ENCODE measurements around the gene SOAT2.

The SOAT2 gene

DNA sequence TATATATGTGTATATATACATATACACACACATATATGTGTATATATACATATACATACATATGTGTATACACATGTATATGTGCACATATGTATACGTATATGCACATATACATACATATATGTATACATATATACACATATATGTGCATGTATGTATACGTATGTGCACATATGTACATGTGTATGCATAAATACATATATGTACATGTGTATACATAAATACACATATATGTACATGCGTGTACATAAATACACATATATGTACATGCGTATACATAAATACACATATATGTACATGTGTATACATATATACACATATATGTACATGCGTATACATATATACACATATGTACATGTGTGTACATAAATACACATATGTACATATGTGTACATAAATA lies 43.9 kb downstream of the SOAT2 start:
- TF ChIP-seq EGR1 (IDR thresholded peaks at IDR 0.05) (no peak), MAX (IDR thresholded peaks at IDR 0.05) (no peak), CREB1 (IDR thresholded peaks at IDR 0.05; ENCODE audit: low read depth) (no peak), TAF1 (IDR thresholded peaks at IDR 0.05; ENCODE audit: low read depth) (no peak), EP300 (IDR thresholded peaks at IDR 0.05; ENCODE audit: borderline replicate concordance) (no peak), FOXM1 (IDR thresholded peaks at IDR 0.05; ENCODE audit: borderline replicate concordance, low read depth) (no peak), ZBTB7A (IDR thresholded peaks at IDR 0.05; ENCODE audit: low read depth) (no peak), TEAD4 (IDR thresholded peaks at IDR 0.05) (no peak), TCF12 (IDR thresholded peaks at IDR 0.05; ENCODE audit: low read depth) (no peak)

DNA sequence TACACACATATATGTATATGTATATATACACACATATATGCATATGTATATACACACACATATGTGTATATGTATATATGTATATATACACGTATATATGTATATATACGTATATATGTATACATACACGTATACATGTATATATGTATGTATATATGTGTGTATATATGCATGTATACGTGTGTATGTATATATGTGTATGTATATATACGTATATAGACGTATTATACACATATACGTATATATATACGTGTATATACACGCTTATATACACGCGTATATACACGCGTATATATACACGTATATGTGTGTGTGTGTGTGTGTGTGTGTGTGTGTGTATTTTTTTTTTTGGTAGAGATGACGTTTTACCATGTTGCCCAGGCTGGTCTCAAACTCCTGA lies 44.4 kb downstream of the SOAT2 start:
- TF ChIP-seq YY1 (IDR thresholded peaks at IDR 0.05; ENCODE audit: low read depth) (no peak), REST (IDR thresholded peaks at IDR 0.05; ENCODE audit: low read depth) (no peak), EP300 (IDR thresholded peaks at IDR 0.05; ENCODE audit: borderline replicate concordance) (no peak), TAF1 (IDR thresholded peaks at IDR 0.05; ENCODE audit: low read depth) (no peak), FOXM1 (IDR thresholded peaks at IDR 0.05; ENCODE audit: borderline replicate concordance, low read depth) (no peak), EGR1 (IDR thresholded peaks at IDR 0.05) (no peak), RAD21 (IDR thresholded peaks at IDR 0.05; ENCODE audit: low read depth) (no peak)
- TF ChIP-seq, protein P1, sequence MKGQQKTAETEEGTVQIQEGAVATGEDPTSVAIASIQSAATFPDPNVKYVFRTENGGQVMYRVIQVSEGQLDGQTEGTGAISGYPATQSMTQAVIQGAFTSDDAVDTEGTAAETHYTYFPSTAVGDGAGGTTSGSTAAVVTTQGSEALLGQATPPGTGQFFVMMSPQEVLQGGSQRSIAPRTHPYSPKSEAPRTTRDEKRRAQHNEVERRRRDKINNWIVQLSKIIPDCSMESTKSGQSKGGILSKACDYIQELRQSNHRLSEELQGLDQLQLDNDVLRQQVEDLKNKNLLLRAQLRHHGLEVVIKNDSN (IDR thresholded peaks at IDR 0.05): no peak

GRCh38 chr12:53151039-53151438 lies 47.8 kb downstream of the SOAT2 start:
- TF ChIP-seq TAF1 (IDR thresholded peaks at IDR 0.05; ENCODE audit: low read depth) (no peak), NFIC (IDR thresholded peaks at IDR 0.05) (no peak), EGR1 (IDR thresholded peaks at IDR 0.05) (no peak), CEBPB (IDR thresholded peaks at IDR 0.05) (no peak), TCF12 (IDR thresholded peaks at IDR 0.05; ENCODE audit: low read depth) (no peak), CREB1 (IDR thresholded peaks at IDR 0.05; ENCODE audit: low read depth) (no peak), MAX (IDR thresholded peaks at IDR 0.05) (no peak), ZBTB7A (IDR thresholded peaks at IDR 0.05; ENCODE audit: low read depth) (no peak), TEAD4 (IDR thresholded peaks at IDR 0.05) (no peak), FOXM1 (IDR thresholded peaks at IDR 0.05; ENCODE audit: borderline replicate concordance, low read depth) (no peak), REST (IDR thresholded peaks at IDR 0.05; ENCODE audit: low read depth) (no peak), EP300 (IDR thresholded peaks at IDR 0.05; ENCODE audit: borderline replicate concordance) (no peak), YY1 (IDR thresholded peaks at IDR 0.05; ENCODE audit: low read depth) (no peak), RAD21 (IDR thresholded peaks at IDR 0.05; ENCODE audit: low read depth) (no peak)
- TF ChIP-seq, protein P1 (IDR thresholded peaks at IDR 0.05): no peak

DNA sequence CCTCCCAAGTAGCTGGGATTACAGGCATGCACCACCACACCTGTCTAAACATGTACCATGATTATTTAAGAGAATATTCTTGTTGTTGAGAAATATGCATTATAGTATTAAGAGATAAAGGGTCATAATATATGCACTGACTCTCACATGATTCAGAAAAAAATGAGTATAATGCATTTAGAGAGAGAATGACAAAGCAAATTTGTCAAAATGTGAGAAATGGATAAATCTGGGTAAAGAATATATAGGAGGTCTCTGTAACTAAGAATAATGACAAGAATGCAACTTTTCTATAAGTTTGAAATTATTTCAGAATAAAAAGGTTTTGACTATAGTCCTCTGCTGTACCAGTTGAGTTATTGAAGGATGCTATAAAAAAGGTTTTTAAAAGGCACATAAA lies 49.1 kb downstream of the SOAT2 start:
- TF ChIP-seq FOXM1 (IDR thresholded peaks at IDR 0.05; ENCODE audit: borderline replicate concordance, low read depth): no peak
- no peak for TF ChIP-seq REST (IDR thresholded peaks at IDR 0.05; ENCODE audit: low read depth)

DNA sequence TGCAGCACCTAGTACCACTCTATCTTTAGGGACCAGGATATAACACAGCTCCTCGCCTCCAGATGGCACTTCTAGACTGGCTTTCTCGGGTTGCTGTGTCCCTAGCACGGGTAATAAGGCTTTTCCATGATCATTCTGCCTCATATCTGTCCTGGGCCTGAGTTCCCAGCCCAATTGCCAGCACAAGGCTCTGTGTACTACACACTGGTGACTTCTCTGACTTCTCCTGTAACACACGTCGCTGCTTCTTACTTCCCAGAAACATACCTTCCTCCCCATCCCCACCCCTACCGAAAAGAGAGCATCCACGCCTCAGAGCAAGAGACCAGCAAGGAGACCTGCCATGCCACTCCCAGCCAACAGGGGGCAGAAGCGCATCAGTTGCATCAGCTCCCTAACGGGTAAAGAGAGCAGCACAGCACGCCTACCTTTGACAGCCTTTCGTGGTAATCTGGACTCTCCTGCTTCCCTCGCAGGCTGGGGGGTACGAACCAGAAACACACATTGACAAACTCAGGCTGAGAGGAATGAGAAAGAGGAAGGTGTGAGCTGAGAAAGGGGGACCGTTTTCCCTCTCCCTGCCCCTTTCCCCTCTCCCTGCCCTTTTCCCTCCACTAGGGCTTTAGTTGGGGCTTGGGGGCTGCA lies 56.0 kb downstream of the SOAT2 start:
- TF ChIP-seq, protein P1 (IDR thresholded peaks at IDR 0.05): no peak
- TF ChIP-seq CEBPB (IDR thresholded peaks at IDR 0.05) (no peak), REST (IDR thresholded peaks at IDR 0.05; ENCODE audit: low read depth) (no peak), RAD21 (IDR thresholded peaks at IDR 0.05; ENCODE audit: low read depth) (peak; percentile 96), MAX (IDR thresholded peaks at IDR 0.05) (peak; percentile 69)
